ENCODE results near the gene OR8B4. TPM values are rescaled to one million over a fixed set of nuclear protein-coding genes. Genes with fewer than 3 reads are reported as not detected.

The OR8B4 gene
- total RNA-seq, 2 donors from 2014 or later: not detected

GRCh38 chr11:124441081-124441480 is 16.4 kb upstream of the OR8B4 start:
- no peak for TF ChIP-seq CTCF (IDR thresholded peaks at IDR 0.05)
- H3K4me1 ChIP-seq: no peaks in the 10 kb centered on the region
- intact Hi-C loops (cut with DNase I): no loop called here
- no peak overlapping the region for H3K9ac ChIP-seq (ENCODE audit: low read depth in 2 of 2, low read length in 2 of 2)
- H3K4me3 ChIP-seq: no peak overlapping the region
- H3K27ac ChIP-seq: no peak overlapping the region
- H3K9me3 ChIP-seq: no peaks in the 10 kb centered on the region
- no peaks in the 10 kb centered on the region for H3K36me3 ChIP-seq
- H3K27me3 ChIP-seq: no peaks in the 10 kb centered on the region
- DNase-seq: no peak

- H3K27ac ChIP-seq: no peak overlapping the region
- H3K27me3 ChIP-seq: no peaks in the 10 kb centered on the region
- no peaks in the 10 kb centered on the region for H3K4me1 ChIP-seq
- no peak overlapping the region for H3K9ac ChIP-seq (ENCODE audit: low read depth in 2 of 2, low read length in 2 of 2)
- no peak for TF ChIP-seq CTCF (IDR thresholded peaks at IDR 0.05)
- intact Hi-C loops (cut with DNase I): no loop called here
- DNase-seq: no peak
- H3K36me3 ChIP-seq: no peaks in the 10 kb centered on the region
- no peaks in the 10 kb centered on the region for H3K9me3 ChIP-seq
- H3K4me3 ChIP-seq: no peak overlapping the region
Observed at GRCh38 chr11:124440608-124441007, 15.9 kb upstream of the OR8B4 start.

- no peaks in the 10 kb centered on the region for H3K9me3 ChIP-seq
- H3K27ac ChIP-seq: no peak overlapping the region
- TF ChIP-seq CTCF (IDR thresholded peaks at IDR 0.05): no peak
- intact Hi-C loops (cut with DNase I): no loop called here
- no peaks in the 10 kb centered on the region for H3K36me3 ChIP-seq
- DNase-seq: no peak
- H3K27me3 ChIP-seq: no peaks in the 10 kb centered on the region
- H3K4me3 ChIP-seq: no peak overlapping the region
- no peaks in the 10 kb centered on the region for H3K4me1 ChIP-seq
- H3K9ac ChIP-seq (ENCODE audit: low read depth in 2 of 2, low read length in 2 of 2): no peak overlapping the region
Observed at GRCh38 chr11:124434699-124435098, 10.0 kb upstream of the OR8B4 start.

GRCh38 chr11:124429599-124429998 is 4.9 kb upstream of the OR8B4 start:
- Histone ChIP-seq H3K36me3 (no peaks in the 10 kb centered on the region), H3K4me1 (no peaks in the 10 kb centered on the region), H3K27me3 (no peaks in the 10 kb centered on the region), H3K27ac (no peak overlapping the region), H3K4me3 (no peak overlapping the region), H3K9me3 (no peaks in the 10 kb centered on the region), H3K9ac (ENCODE audit: low read depth in 2 of 2, low read length in 2 of 2) (no peak overlapping the region)
- no peak for TF ChIP-seq CTCF (IDR thresholded peaks at IDR 0.05)
- DNase-seq: no peak
- intact Hi-C loops (cut with DNase I): no loop called here

GRCh38 chr11:124421043-124421442 is 3.6 kb downstream of the OR8B4 start:
- Histone ChIP-seq H3K4me1 (no peaks in the 10 kb centered on the region), H3K27me3 (no peaks in the 10 kb centered on the region), H3K4me3 (no peak overlapping the region), H3K9me3 (no peaks in the 10 kb centered on the region), H3K27ac (no peak overlapping the region), H3K9ac (ENCODE audit: low read depth in 2 of 2, low read length in 2 of 2) (no peak overlapping the region), H3K36me3 (no peaks in the 10 kb centered on the region)
- DNase-seq: no peak
- intact Hi-C loops (cut with DNase I): no loop called here
- TF ChIP-seq CTCF (IDR thresholded peaks at IDR 0.05): no peak

Measured in colonic mucosa (tissue), 4 donors.